ENCODE results near the gene TNF. TPM values are rescaled to one million over a fixed set of nuclear protein-coding genes. Genes with fewer than 3 reads are reported as not detected.

Gene TNF
- total RNA-seq, 2 donors from 2014 or later: 28.9 to 33.6 TPM

DNA sequence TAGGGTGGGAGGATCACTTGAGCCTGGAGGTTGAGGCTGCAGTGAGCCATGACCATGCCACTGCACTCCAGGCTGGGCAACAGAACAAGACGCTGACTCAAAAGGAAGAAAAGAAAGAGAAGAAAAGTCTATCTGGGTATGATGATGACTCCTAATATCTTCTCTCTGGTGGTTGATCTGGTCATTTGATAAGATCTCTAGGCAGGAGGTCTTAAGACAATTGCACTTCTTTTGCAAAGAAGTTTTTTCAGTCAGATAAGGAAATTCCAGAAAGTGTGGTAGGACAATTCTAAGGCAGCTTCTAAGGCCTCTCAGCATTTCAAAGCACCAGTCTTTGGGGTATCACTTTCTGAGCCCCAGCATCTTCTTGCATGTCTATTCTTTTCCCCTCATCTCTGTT is 32.0 kb downstream of the TNF start:
- Mint-ChIP-seq H3K4me1 (peaks cover 10% of the 10 kb centered on the region), H3K27me3 (peaks cover 5% of the 10 kb centered on the region), H3K27ac (no peak overlapping the region), H3K36me3 (ENCODE audit: low read depth) (peaks cover 3% of the 10 kb centered on the region), H3K4me3 (no peak overlapping the region)
- ATAC-seq (no peak), DNase-seq (no peak)
- no peaks in the 10 kb centered on the region for H3K9me3 ChIP-seq (ENCODE audit: control insufficient read depth, low read length, poor library complexity, severe bottlenecking)

DNA sequence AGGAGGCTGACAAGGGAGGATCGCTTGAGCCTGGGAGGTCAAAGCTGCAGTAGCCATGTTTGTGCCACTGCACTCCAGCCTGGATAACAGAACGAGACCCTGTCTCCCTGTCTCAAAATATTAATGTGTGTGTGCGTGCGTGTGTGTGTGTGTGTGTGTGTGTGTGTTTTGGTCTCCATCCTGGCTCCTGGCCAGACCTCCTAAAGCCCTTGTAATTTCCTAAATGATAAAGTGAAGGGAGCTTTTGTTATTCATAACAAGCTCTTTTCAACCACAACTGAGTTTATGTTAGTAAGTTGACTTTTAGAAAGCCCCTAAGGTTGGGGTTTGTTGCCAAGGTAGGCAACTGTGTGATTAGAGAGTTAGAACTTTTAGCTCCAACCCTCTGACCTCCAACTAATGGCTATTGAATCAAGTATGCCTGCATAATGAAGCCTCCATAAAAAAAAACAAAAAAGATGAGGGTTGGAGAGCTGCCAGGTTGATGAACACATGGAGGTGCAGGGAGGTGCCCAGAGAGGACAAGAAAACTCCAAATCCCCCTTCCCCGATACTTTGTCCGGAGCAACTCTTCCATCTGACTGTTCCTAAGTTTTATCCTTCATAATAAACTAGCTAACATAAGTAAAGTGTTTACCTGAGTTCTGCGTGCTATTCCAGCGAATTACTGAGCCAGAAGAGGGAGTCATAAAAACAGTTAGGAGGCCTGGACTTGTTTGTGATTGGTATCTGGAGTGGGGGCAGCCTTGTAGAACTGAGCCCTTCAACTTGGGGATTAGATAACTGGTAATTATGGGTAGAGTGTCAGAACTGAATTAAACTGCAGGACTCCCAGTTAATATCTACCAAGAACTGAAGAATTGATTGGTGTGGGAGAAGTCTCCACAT is 34.4 kb downstream of the TNF start:
- ATAC-seq: no peak

GRCh38 chr6:31610968-31611367 is 35.6 kb downstream of the TNF start:
- ATAC-seq (no peak), DNase-seq (no peak)
- Mint-ChIP-seq H3K4me3 (no peak overlapping the region), H3K27me3 (no peaks in the 10 kb centered on the region), H3K36me3 (ENCODE audit: low read depth) (no peaks in the 10 kb centered on the region), H3K4me1 (peaks cover 10% of the 10 kb centered on the region), H3K27ac (peak overlapping the region; percentile 19)
- H3K9me3 ChIP-seq (ENCODE audit: control insufficient read depth, low read length, poor library complexity, severe bottlenecking): no peaks in the 10 kb centered on the region

More for the DNA sequence above, 34.4 kb downstream of the TNF start:
- Mint-ChIP-seq H3K36me3 (ENCODE audit: low read depth) (no peaks in the 10 kb centered on the region), H3K27ac (no peak overlapping the region), H3K4me1 (peaks cover 4% of the 10 kb centered on the region), H3K4me3 (no peak overlapping the region), H3K27me3 (no peaks in the 10 kb centered on the region)
- H3K9me3 ChIP-seq (ENCODE audit: control insufficient read depth, low read length, poor library complexity, severe bottlenecking): no peaks in the 10 kb centered on the region
- DNase-seq: no peak

GRCh38 chr6:31614075-31614619 is 38.8 kb downstream of the TNF start:
- Mint-ChIP-seq H3K36me3 (ENCODE audit: low read depth) (no peaks in the 10 kb centered on the region), H3K4me1 (peaks cover 20% of the 10 kb centered on the region), H3K4me3 (no peak overlapping the region), H3K27ac (no peak overlapping the region), H3K27me3 (no peaks in the 10 kb centered on the region)
- DNase-seq (no peak), ATAC-seq (no peak)
- H3K9me3 ChIP-seq (ENCODE audit: control insufficient read depth, low read length, poor library complexity, severe bottlenecking): no peaks in the 10 kb centered on the region

DNA sequence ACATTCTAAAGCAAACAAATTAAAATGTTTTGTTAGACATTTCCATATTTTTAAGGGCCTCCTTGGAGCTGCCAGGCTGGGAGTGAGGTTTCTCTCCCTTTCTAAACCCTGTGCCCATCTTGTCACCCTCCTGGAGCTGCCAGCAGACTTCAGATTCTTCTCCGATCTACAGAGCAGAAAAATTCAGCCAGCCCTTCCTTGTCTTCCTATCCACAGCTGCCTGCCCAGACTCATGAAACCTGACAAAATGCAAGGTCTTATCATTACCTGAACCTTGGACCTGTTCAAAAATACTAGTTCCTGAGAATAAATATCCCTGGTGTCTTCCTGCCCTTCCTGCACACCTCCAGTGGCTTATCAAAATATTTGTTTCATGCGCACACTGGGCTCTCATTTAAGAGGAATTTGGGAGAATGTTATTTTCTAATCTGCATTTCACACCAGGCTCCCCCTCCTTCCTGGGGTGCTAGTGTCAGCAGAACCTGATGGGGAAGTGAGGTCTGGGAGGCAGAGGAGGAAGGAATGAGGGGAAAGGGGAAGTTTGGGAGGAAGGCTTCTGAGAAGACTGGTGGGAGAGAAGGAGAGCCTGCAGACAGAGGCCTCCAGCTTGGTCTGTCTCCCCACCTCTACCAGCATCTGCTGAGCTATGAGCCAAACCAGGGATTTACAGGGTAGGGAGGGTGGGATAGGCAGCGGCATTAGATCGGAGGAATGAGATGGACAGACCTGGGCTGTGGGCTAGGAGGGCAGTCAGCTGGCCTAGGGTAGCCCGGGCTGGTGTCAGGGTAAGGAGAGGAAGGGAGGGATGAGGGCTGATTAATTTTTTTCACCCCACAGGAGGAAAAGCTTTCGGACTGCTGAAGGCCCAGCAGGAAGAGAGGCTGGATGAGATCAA is 39.6 kb downstream of the TNF start, which contains the start of gene AIF1:
Gene AIF1 (plus strand): TSS at position 551 of the 895 bp plus-strand sequence. CDS start 96 bp downstream, at position 647.
- ATAC-seq (no peak), DNase-seq (no peak)
- H3K4me1 Mint-ChIP-seq: peaks cover 18% of the 10 kb centered on the region
- no peaks in the 10 kb centered on the region for H3K36me3 Mint-ChIP-seq (ENCODE audit: low read depth)
- H3K9me3 ChIP-seq (ENCODE audit: control insufficient read depth, low read length, poor library complexity, severe bottlenecking): no peaks in the 10 kb centered on the region
- H3K27me3 Mint-ChIP-seq: no peaks in the 10 kb centered on the region
- peak within 1 kb of the TSS; percentile 41 for H3K27ac Mint-ChIP-seq
- H3K4me3 Mint-ChIP-seq: peak within 1 kb of the TSS; percentile 49

GRCh38 chr6:31615748-31616147 is 40.4 kb downstream of the TNF start:
- no peaks in the 10 kb centered on the region for H3K27me3 Mint-ChIP-seq
- peaks cover 20% of the 10 kb centered on the region for H3K4me1 Mint-ChIP-seq
- H3K9me3 ChIP-seq (ENCODE audit: control insufficient read depth, low read length, poor library complexity, severe bottlenecking): no peaks in the 10 kb centered on the region
- peak overlapping the region; percentile 49 for H3K4me3 Mint-ChIP-seq
- H3K27ac Mint-ChIP-seq: no peak overlapping the region
- no peaks in the 10 kb centered on the region for H3K36me3 Mint-ChIP-seq (ENCODE audit: low read depth)
- DNase-seq (no peak), ATAC-seq (no peak)

GRCh38 chr6:31617010-31617409 is 41.6 kb downstream of the TNF start:
- ATAC-seq (no peak), DNase-seq (no peak)
- H3K4me1 Mint-ChIP-seq: peaks cover 30% of the 10 kb centered on the region
- H3K36me3 Mint-ChIP-seq (ENCODE audit: low read depth): peaks cover 4% of the 10 kb centered on the region
- H3K9me3 ChIP-seq (ENCODE audit: control insufficient read depth, low read length, poor library complexity, severe bottlenecking): no peaks in the 10 kb centered on the region
- H3K4me3 Mint-ChIP-seq: no peak overlapping the region
- no peak overlapping the region for H3K27ac Mint-ChIP-seq
- H3K27me3 Mint-ChIP-seq: no peaks in the 10 kb centered on the region

DNA sequence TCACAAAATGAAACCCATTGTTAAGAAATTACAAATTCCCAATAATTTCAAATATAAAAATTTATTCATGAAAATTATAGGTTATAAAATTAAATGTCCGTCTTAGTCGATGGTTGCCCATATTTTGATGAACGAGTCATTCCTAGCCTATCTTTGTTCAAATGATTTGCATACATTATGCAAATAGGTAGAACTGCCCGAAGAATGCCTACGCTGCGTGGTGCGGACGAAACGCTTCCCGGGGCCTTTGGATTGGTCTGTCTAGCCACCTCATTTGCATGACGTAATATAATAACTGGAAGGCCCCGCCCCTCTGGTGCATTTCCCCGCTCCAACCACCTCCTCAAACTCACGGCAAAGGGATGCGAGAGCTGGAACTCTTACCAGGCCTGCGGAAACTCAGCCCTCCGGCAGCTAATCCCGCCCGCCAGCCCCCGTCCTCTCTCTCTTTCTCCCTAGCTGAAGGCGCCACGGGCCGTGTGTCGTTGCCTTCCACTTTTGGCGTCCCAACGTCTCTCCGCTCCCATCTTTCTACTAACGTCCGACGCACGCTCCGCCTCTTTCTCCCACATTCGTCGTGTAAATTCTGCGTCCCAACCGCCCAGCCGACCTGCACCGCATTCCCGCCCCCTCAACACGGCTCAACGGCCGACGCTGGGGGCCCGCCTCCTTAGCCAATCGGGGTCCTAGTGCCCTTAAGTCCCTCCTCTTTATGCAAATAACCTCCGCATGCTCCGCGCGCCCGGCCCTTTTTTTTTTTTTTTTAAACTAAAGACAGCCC is 44.6 kb downstream of the TNF start:
- H3K4me1 Mint-ChIP-seq: peaks cover 38% of the 10 kb centered on the region
- peak; percentile 86 for ATAC-seq
- DNase-seq: peak; percentile 88 to 94 (median 89)
- H3K4me3 Mint-ChIP-seq: peak overlapping the region; percentile 93
- H3K27ac Mint-ChIP-seq: peak overlapping the region; percentile 95
- H3K27me3 Mint-ChIP-seq: no peaks in the 10 kb centered on the region
- H3K36me3 Mint-ChIP-seq (ENCODE audit: low read depth): peaks cover 4% of the 10 kb centered on the region
- no peaks in the 10 kb centered on the region for H3K9me3 ChIP-seq (ENCODE audit: control insufficient read depth, low read length, poor library complexity, severe bottlenecking)

GRCh38 chr6:31620586-31621319 is 45.4 kb downstream of the TNF start, which contains the start of gene PRRC2A:
PRRC2A (plus strand) TSS chr6:31620715; CDS start chr6:31622790, 2,075 bp downstream.
- Mint-ChIP-seq H3K4me3 (peak within 1 kb of the TSS; percentile 93), H3K4me1 (peaks cover 34% of the 10 kb centered on the region), H3K27me3 (no peaks in the 10 kb centered on the region), H3K36me3 (ENCODE audit: low read depth) (peaks cover 4% of the 10 kb centered on the region), H3K27ac (peak within 1 kb of the TSS; percentile 95)
- DNase-seq: peak in 1 of 3 donors; percentile 86
- ATAC-seq: peak; percentile 38
- no peaks in the 10 kb centered on the region for H3K9me3 ChIP-seq (ENCODE audit: control insufficient read depth, low read length, poor library complexity, severe bottlenecking)

DNA sequence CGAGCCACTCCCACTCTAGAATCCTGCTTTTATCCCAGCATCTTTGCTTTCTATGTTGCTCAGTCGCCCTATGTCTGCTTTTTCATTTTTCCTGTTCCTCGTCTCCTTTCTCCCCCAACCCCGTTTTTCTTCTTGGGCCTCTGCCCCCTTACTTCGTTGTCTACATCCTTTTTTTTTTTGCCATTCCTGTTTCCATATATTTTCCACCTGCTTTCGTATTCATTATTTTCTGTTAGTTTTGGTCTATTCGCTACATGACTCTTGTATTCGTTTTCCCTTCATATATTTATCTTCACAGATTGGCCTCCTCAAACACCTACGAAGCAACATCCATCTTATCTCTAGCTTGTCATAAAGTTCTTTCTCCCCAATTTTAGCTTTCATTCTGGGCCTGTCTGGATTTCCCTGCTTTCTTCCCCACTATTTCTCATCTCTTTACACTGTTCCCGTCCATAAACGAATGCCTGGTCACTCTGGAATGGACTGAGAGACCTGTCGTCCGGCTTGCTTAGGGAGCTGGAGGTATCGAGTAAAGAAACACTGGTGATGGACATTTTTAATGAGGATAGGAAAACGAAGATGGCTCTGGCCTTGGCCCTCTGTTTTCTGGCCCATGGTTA is 46.1 kb downstream of the TNF start:
- Mint-ChIP-seq H3K27me3 (no peaks in the 10 kb centered on the region), H3K27ac (peak overlapping the region; percentile 95), H3K4me1 (peaks cover 34% of the 10 kb centered on the region), H3K4me3 (peak overlapping the region; percentile 93), H3K36me3 (ENCODE audit: low read depth) (peaks cover 7% of the 10 kb centered on the region)
- DNase-seq: no peak
- ATAC-seq: no peak
- H3K9me3 ChIP-seq (ENCODE audit: control insufficient read depth, low read length, poor library complexity, severe bottlenecking): no peaks in the 10 kb centered on the region

DNA sequence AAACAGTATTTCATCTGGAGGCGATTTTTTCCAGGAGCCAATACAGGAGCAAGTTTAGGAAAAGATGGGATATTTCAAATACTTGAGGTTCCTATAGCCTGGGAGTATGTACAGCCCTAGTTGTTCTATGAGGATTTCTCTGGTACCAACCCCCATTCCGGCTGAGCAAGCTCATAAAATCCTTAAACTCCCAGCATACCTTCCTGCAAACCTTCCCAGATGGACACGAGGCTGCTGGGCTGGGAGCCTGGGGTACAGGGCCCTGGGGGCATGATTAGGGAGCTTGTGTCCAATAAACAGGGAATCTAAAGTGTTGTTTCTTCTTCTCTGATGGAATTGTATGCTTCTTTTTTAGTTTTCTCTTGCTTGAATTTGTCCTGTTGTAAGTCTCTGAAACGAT is 46.6 kb downstream of the TNF start:
- peaks cover 7% of the 10 kb centered on the region for H3K36me3 Mint-ChIP-seq (ENCODE audit: low read depth)

More for the DNA sequence above, 46.6 kb downstream of the TNF start:
- Mint-ChIP-seq H3K4me3 (peak overlapping the region; percentile 93), H3K27ac (peak overlapping the region; percentile 95), H3K4me1 (peaks cover 29% of the 10 kb centered on the region), H3K27me3 (no peaks in the 10 kb centered on the region)
- ATAC-seq: no peak
- H3K9me3 ChIP-seq (ENCODE audit: control insufficient read depth, low read length, poor library complexity, severe bottlenecking): no peaks in the 10 kb centered on the region
- DNase-seq: no peak
